HG03097 (cell line): Measurements from ENCODE around the gene BEST1.

ENCODE experiments used
- ATAC-seq: cut with Tn5 transposase; IDR thresholded peaks from one replicate; pipeline ENCODE4 v1.9.1; 2021; ENCODE audit not compliant: unreplicated experiment, low FRiP score

BEST1 gene

GRCh38 chr11:61950035-61950547 is at the start of gene BEST1:
BEST1 (plus strand) TSS chr11:61950351; CDS start chr11:61951807, 1,456 bp downstream.
- no peak for ATAC-seq

GRCh38 chr11:61901397-61901796 is 48.8 kb upstream of the BEST1 start:
- no peak for ATAC-seq

DNA sequence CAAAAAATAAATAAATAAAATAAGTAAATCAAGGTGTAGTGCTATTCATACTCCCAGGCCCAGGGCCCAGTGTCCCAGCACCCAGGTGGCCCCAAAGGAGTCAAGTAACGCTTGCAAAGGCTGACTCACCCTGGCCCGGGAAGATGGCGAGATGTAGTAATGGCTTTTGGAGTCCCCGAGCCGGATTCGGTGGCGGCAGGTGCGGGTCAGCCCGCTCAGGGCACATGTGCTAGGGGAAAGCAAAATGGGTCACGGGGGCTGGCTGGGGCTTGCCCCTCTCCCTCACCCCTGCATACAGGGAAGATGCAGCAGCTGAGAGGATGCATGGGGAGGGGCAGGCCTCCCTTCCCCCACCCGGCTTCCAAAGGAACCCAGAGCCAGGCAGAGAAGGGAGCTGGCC is 47.8 kb upstream of the BEST1 start:
- no peak for ATAC-seq

DNA sequence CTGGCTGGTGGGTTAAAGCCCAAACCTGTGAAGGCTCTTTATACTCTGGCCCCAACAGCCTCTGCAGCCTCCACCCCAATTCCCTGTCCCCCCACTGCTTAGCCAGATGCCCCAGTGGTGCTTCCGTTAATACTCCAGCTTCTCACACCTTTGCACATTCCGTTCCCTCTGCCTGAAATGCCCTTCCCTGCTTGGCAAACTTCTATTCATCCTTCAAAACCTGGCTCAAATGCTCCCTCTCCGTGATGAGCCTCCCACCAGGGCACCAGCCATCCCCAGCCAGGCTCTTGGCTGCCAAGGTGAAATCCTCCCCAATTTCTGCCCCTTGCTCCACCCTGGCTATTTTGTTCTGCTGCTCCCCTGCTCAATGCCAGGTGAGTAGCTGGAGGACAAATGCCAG is 46.3 kb upstream of the BEST1 start:
- ATAC-seq, result no peak

GRCh38 chr11:61904539-61905048 is 45.6 kb upstream of the BEST1 start:
- ATAC-seq, result no peak

GRCh38 chr11:61905067-61905696 is 45.0 kb upstream of the BEST1 start:
- ATAC-seq, result no peak

DNA sequence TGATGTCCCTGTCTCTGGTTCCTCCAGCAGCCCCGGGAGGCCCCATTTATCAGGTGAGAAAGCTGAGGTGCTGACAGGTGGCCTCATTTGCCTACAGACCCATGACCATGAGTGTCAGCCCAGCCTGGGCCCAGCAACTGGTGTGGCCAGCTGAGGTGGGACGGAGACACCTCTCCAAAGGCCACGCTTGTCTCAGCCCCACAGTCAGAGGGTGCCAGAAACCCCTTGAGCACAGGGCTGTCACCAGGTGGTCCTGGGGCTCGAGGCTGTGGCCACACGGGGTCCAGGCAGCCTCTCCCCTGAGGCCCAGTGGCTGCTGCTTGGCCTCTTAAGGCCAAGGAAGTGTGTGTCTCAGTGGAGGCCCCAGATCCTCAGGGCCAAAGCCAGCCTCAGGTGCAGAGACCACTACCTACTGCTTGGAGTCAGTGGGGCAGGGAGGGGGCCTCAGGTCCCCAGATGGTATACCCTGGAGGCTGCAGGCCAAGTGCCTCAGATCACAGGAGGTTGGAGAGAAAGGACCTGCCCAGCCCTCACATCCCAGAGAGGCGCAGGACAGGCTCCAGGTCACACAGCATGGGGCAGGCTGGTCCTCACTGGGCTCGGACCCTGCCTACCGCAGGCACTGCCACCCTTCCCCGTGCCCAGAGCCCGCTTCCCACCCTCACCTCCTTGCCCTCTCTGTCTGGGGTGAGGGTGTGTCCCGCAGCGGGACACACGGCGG is 44.2 kb upstream of the BEST1 start:
- ATAC-seq, result no peak

GRCh38 chr11:61906522-61906909 is 43.6 kb upstream of the BEST1 start:
- no peak for ATAC-seq

DNA sequence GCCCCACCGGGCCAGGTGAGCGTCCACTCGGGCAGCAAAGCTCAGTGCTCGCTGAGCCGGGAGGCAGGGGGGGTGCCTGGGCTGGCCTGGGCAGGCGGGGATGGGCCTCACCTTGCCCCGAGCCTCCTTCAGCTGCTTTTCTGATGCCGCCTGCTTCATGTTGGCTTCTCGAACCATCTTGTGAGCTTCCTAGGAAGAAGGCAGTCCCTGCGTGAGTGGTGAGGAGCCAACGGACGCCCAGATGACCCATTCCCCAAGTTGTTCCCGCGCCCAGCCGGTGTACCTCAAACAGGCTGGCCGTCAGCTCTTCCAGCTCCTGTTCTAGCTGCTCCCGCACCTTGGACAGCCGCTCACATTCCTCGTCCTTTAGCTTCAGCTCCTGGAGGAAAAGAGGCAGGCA is 42.9 kb upstream of the BEST1 start:
- ATAC-seq, result no peak

GRCh38 chr11:61907871-61908729 is 42.1 kb upstream of the BEST1 start:
- no peak for ATAC-seq

DNA sequence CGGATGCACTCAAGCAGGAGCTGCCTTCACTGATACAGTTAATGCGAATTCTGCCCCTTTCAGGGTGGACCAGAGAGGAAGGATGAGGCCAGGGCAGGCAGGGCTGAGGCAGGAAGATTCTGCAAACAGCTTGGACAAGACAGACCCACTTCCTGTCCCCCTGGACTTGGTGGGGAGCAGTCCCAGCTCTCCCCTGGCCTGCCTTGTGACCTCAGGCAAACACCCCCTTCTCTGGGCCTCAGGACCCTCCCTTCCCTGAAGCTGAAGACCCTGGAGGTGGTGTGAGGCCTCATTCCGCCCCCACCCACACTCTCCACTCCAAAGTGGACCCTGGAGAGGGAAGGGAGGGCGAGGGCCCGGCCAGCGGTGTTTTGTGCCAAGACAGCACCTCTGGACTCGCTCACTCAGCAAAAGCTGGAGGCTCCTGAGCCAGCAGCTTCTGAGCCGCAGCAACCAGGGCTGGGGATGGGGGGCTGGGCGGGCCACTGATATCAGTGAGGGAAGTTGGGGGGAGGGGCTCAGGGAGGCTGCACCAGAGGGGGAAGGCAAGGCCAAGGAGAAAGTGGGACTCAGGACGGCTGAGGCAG is 41.3 kb upstream of the BEST1 start:
- ATAC-seq, result no peak

GRCh38 chr11:61910187-61911127 is 39.7 kb upstream of the BEST1 start:
- ATAC-seq, result no peak

DNA sequence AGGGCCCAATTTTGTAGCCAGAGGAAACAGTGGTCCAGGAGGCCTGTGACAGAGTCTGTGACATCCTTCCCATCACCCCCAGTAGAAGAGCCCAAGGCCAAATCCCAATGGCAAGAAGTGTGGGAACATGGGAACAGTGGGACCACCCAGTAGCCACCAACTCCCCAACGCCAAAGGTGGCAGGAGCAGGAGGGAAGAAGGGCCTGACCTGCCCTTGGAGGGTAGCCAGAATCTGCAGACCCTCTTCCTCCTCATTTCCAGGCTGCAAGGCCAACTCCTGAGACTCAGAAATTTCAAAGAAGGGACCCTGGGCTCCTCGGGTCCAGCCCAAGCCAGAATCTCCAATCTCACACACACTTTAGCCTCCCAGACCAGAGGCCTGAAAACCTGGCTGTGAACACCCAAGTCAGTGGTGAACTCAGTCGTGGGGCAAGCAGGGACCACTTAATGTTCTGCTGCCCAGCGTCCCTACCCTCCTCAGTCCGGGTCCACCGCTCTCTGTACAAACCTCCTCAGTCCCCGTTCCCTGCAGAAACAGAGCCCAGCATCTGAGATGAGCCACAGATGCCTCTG is 38.9 kb upstream of the BEST1 start:
- no peak for ATAC-seq

- ATAC-seq, result no peak
These were observed 38.2 kb upstream of the BEST1 start for GRCh38 chr11:61911701-61912529.

DNA sequence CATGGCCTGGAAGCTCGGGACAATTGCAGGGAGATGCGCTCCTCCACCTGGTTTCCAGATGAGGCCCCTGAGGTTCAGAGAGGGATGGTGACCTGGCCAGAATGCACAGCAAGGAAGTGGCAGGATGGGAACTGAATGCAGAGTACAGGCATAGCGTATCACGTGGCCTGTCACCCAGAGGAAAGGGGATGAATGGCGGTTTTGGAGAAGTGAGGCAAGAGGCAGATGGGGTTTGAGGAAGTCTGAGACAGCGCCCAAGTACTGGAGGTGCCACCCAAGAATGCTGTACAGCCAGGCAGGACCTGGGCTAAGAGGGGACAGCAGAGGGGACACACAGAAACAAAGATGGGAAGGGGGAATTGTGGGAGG is 37.6 kb upstream of the BEST1 start:
- ATAC-seq, result no peak

- no peak for ATAC-seq
These were observed 37.0 kb upstream of the BEST1 start for GRCh38 chr11:61912991-61913698.

- ATAC-seq, result no peak
These were observed 36.3 kb upstream of the BEST1 start for GRCh38 chr11:61913699-61914395.
